Vagina (tissue), 2 donors: ENCODE measurements around the gene TXNL4A. TPM values are rescaled to one million over a fixed set of nuclear protein-coding genes. Genes with fewer than 3 reads are reported as not detected.
A peak's percentile ranks its signal among the peaks of the same experiment; 100 is the strongest.

Source experiments
- DNase-seq, 2 donors: peaks; one replicate each; pipeline ENCODE4 v3.0.0-alpha.2; 2017; ENCODE audit errors: extremely low spot score in 2 of 2
- H3K27ac ChIP-seq: fragments of 200-600 bp; sonication (generic); one replicate; pipeline ENCODE4 v1.5.1; 2019
- H3K27me3 ChIP-seq: fragments of 200-600 bp; sonication (generic); one replicate; pipeline ENCODE4 v1.5.1; 2019
- H3K36me3 ChIP-seq, 2 donors: fragments of 200-600 bp; sonication (generic); one replicate each; pipeline ENCODE4 v1.5.1; 2017 to 2019
- H3K4me1 ChIP-seq: fragments of 200-600 bp; sonication (generic); one replicate; pipeline ENCODE4 v1.5.1; 2019
- H3K4me3 ChIP-seq, 2 donors: fragments of 200-600 bp; sonication (generic); 1 replicate in 1 of 2; 2 replicates in 1 of 2; pipeline ENCODE4 v1.5.1; 2016 to 2019
- H3K9me3 ChIP-seq: fragments of 200-600 bp; sonication (generic); one replicate; pipeline ENCODE4 v1.5.1; 2019
- POLR2A ChIP-seq, 2 donors: fragments of 450-650 bp; IDR thresholded peaks; one replicate each; pipeline ENCODE4 v1.6.1; 2017; ENCODE audit warnings: antibody characterized with exemption in 2 of 2, mild to moderate bottlenecking in 2 of 2, moderate library complexity in 2 of 2
- POLR2AphosphoS5 ChIP-seq, 2 donors: sonication (generic); formaldehyde crosslinking; IDR thresholded peaks; one replicate each; pipeline ENCODE4 v1.9.0; 2017; ENCODE audit warnings: antibody characterized with exemption in 2 of 2, mild to moderate bottlenecking in 2 of 2, low read depth in 1 of 2; ENCODE audit not compliant: insufficient read depth in 1 of 2
- intact Hi-C: fragments of 100-400 bp; cut with DNase I; formaldehyde crosslinking; loops from one replicate; pipeline ENCODE4 v1.15.1; 2023
- total RNA-seq: library from RNA; depleted of rRNA; stranded (reverse); fragments of >200 nt; gene quantifications from one replicate; pipeline ENCODE4 v1.2.3, GENCODE V29; 2016
- TF ChIP-seq, protein P1 (sequence below), 3 experiments: fragments of 450-650 bp in 2 of 3; fragments of 200-600 bp in 1 of 3; sonication (generic) in 1 of 3; IDR thresholded peaks; one replicate each; pipeline ENCODE4 v1.5.1; 2017 to 2019; ENCODE audit warnings: antibody characterized with exemption in 3 of 3, mild to moderate bottlenecking in 2 of 3, moderate library complexity in 2 of 3

TXNL4A gene
- total RNA-seq, 1 donor from 2014 or later, result 24.8 TPM

GRCh38 chr18:79962835-79963657 lies 25.3 kb downstream of the TXNL4A start:
- peaks cover 32% of the 10 kb centered on the region for H3K4me1 ChIP-seq
- intact Hi-C loops, result no loop called here
- H3K27ac ChIP-seq, result no peak overlapping the region

DNA sequence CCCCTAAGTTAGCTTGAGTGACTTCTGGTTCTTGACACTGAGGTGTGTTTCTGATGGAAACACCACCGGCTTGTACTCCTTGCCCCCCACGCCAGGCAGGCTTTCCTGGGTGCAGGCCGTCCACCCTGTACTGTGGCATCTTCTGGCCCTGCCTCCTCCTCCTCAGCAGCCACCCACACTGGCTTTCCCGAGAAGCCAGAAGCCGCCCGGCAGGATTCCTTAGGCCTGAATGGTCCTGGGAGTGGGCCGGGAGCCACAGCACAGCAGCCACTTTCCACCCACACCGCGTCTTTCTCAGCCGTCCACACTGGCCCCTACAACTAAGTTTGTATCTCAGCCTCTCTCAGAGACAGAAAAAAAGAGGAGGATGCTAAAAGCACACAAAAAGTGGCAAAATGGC lies 26.1 kb downstream of the TXNL4A start:
- Histone ChIP-seq H3K36me3 (no peaks in the 10 kb centered on the region), H3K9me3 (no peaks in the 10 kb centered on the region), H3K27me3 (no peaks in the 10 kb centered on the region), H3K4me3 (no peak overlapping the region), H3K27ac (peak overlapping the region; percentile 75), H3K4me1 (peaks cover 32% of the 10 kb centered on the region)
- intact Hi-C loops, result no loop called here
- DNase-seq, result peak in 1 of 2 donors; percentile 96
- TF ChIP-seq POLR2A (IDR thresholded peaks at IDR 0.05) (no peak), POLR2AphosphoS5 (IDR thresholded peaks at IDR 0.05; ENCODE audit: insufficient read depth in 1 of 2, low read depth in 1 of 2) (peak in 1 of 2 donors; percentile 32)
- TF ChIP-seq, protein P1, sequence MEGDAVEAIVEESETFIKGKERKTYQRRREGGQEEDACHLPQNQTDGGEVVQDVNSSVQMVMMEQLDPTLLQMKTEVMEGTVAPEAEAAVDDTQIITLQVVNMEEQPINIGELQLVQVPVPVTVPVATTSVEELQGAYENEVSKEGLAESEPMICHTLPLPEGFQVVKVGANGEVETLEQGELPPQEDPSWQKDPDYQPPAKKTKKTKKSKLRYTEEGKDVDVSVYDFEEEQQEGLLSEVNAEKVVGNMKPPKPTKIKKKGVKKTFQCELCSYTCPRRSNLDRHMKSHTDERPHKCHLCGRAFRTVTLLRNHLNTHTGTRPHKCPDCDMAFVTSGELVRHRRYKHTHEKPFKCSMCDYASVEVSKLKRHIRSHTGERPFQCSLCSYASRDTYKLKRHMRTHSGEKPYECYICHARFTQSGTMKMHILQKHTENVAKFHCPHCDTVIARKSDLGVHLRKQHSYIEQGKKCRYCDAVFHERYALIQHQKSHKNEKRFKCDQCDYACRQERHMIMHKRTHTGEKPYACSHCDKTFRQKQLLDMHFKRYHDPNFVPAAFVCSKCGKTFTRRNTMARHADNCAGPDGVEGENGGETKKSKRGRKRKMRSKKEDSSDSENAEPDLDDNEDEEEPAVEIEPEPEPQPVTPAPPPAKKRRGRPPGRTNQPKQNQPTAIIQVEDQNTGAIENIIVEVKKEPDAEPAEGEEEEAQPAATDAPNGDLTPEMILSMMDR (IDR thresholded peaks at IDR 0.05), result no peak

More at GRCh38 chr18:79962835-79963657, 25.3 kb downstream of the TXNL4A start:
- no peaks in the 10 kb centered on the region for H3K27me3 ChIP-seq
- peak overlapping the region in 1 of 2 donors; percentile 74 for H3K4me3 ChIP-seq
- no peaks in the 10 kb centered on the region for H3K9me3 ChIP-seq
- peaks cover 0 to 3% of the 10 kb centered on the region in 2 donors for H3K36me3 ChIP-seq
- TF ChIP-seq POLR2A (IDR thresholded peaks at IDR 0.05), result no peak
- TF ChIP-seq POLR2AphosphoS5 (IDR thresholded peaks at IDR 0.05; ENCODE audit: insufficient read depth in 1 of 2, low read depth in 1 of 2), result no peak
- TF ChIP-seq, protein P1 (IDR thresholded peaks at IDR 0.05), result no peak
- DNase-seq, result no peak

GRCh38 chr18:79961527-79962291 lies 26.7 kb downstream of the TXNL4A start:
- no peaks in the 10 kb centered on the region for H3K36me3 ChIP-seq
- no peaks in the 10 kb centered on the region for H3K27me3 ChIP-seq
- peak overlapping the region; percentile 75 for H3K27ac ChIP-seq
- intact Hi-C loops, result no loop called here
- H3K4me3 ChIP-seq, result no peak overlapping the region
- no peaks in the 10 kb centered on the region for H3K9me3 ChIP-seq
- TF ChIP-seq POLR2AphosphoS5 (IDR thresholded peaks at IDR 0.05; ENCODE audit: insufficient read depth in 1 of 2, low read depth in 1 of 2), result peak in 1 of 2 donors; percentile 42
- TF ChIP-seq, protein P1 (IDR thresholded peaks at IDR 0.05), result no peak
- no peak for TF ChIP-seq POLR2A (IDR thresholded peaks at IDR 0.05)
- peaks cover 32% of the 10 kb centered on the region for H3K4me1 ChIP-seq
- peak in 1 of 2 donors; percentile 96 for DNase-seq

GRCh38 chr18:79960921-79961526 lies 27.3 kb downstream of the TXNL4A start:
- no peak overlapping the region for H3K4me3 ChIP-seq
- peaks cover 32% of the 10 kb centered on the region for H3K4me1 ChIP-seq
- intact Hi-C loops, result no loop called here
- H3K27ac ChIP-seq, result peak overlapping the region; percentile 75
- H3K9me3 ChIP-seq, result no peaks in the 10 kb centered on the region
- no peaks in the 10 kb centered on the region for H3K27me3 ChIP-seq
- TF ChIP-seq POLR2AphosphoS5 (IDR thresholded peaks at IDR 0.05; ENCODE audit: insufficient read depth in 1 of 2, low read depth in 1 of 2), result no peak
- TF ChIP-seq POLR2A (IDR thresholded peaks at IDR 0.05), result no peak
- TF ChIP-seq, protein P1 (IDR thresholded peaks at IDR 0.05), result no peak
- no peak for DNase-seq
- H3K36me3 ChIP-seq, result no peaks in the 10 kb centered on the region
